ENCODE results near the gene ATG16L2.
"Not testable (repeated sequence)": the region's sequence is repeated elsewhere in the genome, so short reads cannot be mapped to it uniquely, and the experiment has no call there.

Gene ATG16L2

DNA sequence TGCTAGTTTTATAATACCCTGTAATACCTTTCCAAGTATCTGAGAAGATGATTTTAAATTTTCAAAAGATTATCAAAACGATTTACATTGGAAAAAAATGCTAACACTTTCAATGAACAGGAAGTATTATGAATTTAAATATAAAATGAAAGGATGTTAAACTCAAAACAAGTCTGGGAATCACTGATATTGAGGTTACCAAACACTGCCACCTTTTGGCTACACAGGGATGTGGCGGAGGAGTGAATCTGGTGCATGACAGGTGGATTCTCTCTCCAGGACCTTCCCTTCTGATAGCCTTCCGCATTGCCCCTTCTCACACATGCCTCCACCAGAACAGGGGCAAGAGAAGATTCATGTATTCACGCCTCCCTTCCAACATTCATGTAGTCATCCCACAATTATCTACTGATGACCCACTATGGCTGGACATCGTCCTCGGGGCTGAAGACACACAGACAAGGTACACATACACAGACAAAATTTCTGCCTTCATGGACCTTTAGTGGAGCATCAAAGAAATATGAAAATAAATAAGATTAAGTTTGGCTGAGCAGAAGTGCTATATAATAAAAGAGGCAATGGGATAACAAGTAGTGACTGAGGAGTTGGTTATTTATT lies 34.7 kb downstream of the ATG16L2 start:
- DNase-seq (ENCODE audit: low read depth), result no peak

DNA sequence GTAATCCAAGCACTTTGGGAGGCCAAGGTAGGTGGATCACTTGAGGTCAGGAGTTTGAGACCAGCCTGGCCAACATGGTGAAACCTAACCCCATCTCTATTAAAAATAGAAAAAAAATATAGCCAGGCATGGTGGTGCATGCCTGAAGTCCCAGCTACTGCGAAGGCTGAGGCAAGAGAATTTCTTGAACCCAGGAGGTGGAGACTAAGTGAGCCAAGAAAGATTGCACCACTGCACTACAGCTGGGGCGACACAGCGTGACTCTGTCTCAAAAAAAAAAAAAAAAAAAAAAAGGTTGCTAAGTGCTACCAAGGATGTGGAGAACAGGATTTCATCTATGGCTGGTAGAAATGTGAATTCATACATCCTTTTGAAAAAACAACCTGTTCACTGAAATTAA lies 36.6 kb downstream of the ATG16L2 start:
- no peak for DNase-seq (ENCODE audit: low read depth)

DNA sequence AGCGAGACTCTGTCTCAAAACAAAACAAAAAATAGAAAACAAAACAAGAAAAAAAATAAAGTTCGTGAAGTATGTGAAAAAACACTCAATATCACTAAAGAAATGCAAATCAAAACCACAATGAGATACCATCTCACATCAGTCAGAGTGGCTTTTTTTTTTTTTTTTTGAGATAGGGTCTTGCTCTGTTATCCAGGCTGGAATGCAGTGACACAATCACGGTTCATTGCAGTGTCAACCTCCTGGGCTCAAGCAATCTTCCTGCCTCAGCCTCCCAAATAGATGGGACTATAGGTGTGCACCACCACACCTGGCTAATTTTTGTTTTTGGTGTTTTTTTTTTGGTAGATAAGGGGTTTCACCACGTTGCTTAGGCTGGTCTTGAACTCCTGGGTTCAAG lies 37.5 kb downstream of the ATG16L2 start:
- DNase-seq (ENCODE audit: low read depth), result no peak

DNA sequence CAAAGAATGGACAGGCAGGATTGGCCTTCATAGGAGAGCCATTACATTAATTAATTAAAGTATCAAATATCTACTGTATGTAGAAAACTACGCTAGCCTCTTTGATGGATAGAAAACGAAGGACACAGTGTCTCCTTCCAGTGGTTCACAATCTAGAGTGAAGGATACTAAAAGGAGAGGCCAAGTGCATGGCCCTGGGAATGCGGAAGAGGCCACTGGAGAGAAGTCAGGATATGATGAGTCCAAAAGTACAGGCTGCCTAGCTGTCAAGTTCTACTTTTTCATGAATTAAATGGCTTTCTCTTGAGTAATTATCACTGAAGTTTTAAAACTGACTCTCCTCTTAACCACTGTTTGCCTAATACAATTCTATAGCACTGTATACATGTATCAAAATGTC lies 41.9 kb downstream of the ATG16L2 start:
- no peak for DNase-seq (ENCODE audit: low read depth)

DNA sequence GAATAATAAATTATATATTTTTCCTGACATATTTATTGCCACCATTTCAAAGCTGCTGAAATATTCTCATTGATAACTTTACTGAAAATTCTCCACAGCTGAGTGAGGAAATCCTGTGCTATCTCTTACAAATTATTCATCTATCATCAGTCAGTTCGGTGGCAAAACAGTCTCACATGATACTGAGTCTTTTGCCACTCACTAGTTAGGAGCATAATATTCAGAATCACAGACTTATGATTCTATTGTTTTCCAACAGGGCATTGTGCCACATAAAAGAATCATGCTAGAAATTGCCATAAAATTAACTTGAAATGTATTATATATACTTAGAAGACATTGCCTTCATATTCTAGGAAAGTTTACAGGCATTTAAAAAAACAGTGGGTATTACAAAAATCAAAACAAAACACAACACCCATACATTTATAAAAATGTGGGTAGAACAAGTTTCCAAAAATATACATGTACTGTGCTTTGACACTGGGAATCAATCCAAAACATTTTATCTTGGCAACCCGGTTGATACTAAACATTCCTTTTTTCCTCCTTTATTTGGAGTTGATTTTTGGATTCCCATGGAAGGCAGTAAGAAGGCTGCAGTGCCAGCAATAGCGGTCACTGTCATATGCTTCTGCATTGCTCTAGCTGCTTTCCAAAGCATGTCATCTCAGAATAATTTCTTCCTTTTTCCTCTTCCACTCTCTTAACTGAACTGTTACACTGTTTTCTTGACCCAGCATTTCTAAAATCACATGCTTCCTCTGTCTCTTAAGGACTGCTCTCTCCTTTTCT lies 42.5 kb downstream of the ATG16L2 start:
- no peak for DNase-seq (ENCODE audit: low read depth)

DNA sequence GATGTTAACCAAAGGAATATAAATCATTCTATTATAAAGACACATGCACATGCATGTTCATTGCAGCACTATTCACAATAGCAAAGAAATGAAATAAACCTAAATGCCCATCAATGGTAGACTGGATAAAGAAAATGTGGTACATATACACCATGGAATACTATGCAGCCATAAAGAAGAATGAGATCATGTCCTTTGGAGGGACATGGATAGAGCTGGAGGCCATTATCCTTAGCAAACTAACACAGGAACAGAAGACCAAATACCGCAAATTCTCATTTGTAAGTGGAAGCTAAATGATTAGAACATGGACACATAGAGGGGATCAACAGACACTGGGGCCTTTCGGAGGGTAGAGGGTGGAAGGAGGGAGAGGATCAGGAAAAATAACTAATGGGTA lies 44.1 kb downstream of the ATG16L2 start:
- DNase-seq (ENCODE audit: low read depth), result not testable (repeated sequence)

DNA sequence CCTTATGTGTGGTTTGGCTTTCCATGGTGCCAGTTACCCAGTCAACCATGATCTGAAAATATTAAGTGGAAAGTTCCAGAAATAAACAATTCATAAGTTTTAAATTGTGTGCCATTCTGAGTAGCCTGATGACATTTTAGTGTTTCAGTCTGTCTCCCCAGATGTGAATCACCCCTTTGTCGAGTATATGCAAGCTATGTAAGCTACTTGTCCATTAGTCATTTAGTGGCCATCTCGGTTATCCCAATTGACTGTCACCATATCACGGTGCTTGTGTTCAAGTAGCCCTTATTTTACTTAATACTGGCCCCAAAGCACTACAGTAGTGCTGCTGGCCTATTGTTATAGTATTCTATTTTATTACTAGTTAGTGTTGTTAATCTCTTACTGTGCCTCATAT lies 44.9 kb downstream of the ATG16L2 start:
- no peak for DNase-seq (ENCODE audit: low read depth)

DNA sequence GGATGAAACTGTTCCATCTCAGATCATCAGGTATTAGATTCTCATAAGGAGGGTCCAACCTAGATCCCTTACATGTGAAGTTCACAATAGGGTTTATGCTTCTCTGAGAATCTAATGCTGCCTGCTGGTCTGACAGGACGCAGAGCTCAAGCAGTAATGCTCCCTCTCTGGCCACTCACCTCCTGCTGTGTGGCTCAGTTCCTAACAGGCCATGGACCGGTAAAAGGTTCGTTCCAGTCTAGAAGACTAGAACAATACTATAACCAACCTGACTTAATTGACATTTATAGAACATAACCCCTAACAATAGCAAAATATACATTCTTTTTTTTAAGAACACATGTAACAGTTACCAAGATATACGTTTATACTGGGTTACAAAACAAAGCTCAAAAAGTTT lies 45.8 kb downstream of the ATG16L2 start:
- DNase-seq (ENCODE audit: low read depth), result no peak

DNA sequence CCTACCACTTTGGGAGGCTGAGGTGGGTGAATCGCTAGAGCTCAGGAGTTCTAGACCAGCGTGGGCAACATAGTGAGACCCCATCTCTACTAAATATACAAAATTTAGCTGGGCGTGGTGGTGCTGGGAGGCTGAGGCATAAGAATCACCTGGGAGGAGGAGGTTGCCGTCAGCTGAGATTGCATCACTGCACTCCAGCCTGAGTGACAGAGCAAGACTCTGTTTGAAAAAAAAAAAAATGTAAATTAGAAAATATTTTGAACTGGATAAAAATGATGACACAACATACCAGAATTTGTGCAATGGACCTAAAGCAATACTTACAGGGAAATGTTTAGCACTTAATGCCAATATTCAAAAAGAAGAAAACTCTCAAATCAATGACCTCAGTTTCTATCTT lies 46.4 kb downstream of the ATG16L2 start:
- no peak for DNase-seq (ENCODE audit: low read depth)

DNA sequence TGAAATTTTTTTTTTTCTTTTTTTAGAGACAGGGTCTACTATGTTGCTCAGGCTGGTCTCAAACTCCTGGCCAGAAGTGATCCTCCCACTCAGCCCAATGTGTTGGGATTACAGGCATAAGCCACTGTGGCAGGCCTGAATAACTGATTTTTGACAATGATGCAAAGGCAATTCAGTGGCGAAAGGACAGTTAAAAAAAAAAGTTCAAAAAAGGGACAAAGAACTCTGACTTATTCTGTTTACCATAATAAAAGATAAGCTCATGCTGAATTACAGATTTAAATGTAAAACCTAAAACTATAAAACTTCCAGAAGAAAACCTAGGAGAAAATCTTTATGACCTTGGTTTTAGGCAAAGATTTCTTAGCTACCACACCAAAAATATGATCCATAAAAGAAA lies 48.9 kb downstream of the ATG16L2 start:
- DNase-seq (ENCODE audit: low read depth), result no peak

DNA sequence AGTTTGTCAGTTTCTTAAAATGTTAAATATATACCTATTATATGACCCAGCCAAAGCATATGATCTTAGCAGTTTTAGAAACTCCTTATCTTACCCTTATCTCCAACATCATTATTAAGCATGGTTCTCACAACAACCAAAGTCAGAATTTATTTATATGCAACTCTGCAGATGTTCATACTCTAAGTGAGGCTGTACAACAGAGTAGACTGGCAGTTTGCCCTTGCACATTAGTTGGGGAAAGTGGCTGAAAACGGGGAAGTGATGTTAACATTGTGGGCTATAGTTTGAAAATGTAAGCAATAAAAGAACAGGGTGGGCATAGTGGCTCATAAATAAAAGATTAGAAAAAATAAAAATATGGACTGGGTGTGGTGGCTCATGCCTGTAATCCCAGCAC lies 49.7 kb downstream of the ATG16L2 start:
- DNase-seq (ENCODE audit: low read depth), result no peak

DNA sequence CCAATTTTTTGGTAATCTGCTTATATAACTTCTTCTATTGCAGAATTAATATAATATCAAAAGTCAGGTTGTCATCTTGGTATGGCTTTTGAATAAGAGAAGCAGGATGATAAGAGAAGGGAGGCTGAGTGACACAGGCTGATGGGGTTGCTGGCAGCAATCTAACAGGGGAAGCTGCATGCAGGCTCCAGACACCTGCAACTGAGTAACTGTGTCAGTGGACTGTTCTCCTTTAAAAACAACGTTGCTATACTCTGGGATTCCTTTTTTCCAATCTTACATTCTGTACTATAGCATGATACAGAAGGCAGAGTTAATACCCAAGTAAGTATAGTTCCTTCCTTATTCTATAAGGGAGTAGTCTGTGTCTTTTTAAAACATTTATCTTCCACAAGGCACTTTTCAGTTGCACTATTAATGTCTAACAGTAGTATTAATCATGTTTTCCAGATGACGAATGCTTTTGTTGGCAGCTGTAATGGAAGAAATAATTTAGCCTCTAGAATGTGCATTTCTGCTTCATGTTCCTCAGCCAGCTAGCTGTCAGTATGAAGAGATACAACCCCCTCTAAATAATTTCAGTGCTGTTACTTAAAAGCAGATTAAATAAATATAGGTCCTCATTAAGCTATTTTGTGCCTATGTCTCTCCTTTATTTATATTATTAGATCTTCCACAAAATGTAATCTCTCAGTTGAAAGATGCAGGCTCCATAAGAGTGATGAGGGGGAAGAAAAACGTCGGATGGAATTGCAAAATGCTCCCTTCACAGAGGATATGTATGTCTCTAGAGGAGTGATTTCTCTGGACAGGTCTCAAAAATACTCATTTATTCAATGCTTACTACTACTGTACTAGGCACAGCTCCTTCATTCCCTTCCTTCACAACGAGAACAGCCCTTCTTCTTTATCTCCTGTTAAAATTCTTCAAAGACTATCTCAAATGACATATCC lies 50.8 kb downstream of the ATG16L2 start:
- DNase-seq (ENCODE audit: low read depth), result no peak

DNA sequence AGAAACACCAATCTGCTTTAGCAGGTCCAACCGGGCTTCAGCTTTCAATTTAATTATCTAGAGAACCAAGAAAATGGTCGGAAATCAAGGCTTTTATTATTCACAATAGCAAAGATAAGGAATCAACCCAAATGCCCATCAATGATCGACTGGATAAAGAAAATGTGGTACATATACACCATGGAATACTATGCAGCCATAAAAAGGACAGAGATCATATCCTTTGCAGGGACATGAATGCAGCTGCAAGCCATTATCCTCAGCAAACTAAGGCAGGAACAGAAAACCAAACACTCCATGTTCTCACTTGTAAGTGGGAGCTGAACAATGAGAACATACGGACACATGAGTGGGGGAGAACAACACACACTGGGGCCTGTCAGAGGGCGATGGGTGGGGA lies 53.8 kb downstream of the ATG16L2 start:
- no peak for DNase-seq (ENCODE audit: low read depth)

DNA sequence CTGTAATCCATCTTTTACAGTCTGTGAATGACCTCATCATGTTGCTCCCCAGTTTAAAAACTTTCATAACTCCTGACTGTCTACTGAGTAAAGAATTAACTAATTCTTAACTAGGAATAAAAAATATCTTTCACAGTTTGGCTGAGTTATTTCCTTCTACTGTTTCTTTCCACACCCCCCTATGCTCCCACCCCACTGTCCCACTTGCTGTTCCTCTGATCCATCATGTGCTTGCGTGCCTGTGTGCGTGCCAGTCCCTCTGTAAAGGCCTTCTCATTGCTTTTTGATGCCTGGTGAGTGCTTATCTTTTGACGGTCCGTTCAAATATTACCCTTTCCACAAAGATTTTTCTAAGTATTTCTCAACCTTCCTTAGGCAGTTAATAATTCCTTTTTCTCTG lies 55.6 kb downstream of the ATG16L2 start:
- DNase-seq (ENCODE audit: low read depth), result no peak

DNA sequence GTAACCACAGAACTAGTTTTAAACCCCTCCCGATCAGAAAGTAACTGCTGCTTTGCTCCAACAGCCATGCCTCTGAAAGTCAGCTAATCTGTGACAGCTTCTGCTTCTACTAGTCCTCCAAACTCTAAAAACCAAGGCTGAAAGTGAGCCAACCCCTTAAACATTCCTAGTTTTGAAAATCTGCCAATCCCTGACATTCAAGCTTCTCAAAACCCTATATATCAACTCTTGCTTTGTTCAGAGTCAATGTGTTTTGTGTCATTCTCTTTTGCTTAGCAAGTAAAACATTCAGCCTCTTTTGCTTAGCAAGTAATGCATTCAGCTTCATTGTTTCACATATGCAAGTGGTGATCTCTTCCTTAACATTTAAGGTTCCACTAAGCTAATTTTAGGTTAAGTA lies 56.9 kb downstream of the ATG16L2 start:
- DNase-seq (ENCODE audit: low read depth), result no peak

DNA sequence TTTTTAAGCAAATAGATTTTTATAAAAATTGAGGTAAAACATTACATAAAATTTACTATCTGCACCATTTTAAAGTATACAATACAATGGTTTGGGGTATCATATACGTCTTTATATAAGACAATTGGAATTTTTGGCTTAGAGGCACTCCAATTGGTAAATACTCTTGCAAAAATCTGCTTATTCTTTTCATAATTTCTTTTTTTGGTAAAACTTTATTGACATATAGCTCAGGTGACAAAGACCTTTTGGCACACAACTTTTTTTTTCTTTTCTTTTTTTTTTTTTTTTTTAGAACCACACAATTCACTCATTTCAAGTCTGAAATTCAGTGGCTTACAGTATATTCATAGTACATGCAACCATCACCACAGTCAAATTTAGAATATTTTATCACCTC lies 57.8 kb downstream of the ATG16L2 start:
- DNase-seq (ENCODE audit: low read depth), result no peak

DNA sequence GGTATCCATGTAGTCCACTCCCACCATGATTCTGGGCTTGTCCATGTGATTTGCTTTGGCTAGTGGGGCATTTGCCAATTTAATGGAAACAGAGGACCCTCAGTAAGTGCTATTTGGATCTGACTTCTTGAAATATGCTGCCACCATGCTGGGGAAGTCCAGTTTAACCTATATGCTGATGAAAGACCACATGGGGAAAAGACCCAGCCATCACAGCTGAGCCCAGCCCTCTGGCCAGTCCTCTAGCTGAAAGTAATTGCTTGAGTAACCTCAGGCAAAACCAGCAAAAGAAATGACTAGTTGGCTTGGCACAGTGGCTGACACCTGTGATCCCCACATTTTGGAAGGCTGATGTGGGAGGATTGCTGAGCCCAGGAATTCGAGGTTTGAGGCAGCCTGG lies 61.5 kb downstream of the ATG16L2 start:
- DNase-seq (ENCODE audit: low read depth), result no peak

DNA sequence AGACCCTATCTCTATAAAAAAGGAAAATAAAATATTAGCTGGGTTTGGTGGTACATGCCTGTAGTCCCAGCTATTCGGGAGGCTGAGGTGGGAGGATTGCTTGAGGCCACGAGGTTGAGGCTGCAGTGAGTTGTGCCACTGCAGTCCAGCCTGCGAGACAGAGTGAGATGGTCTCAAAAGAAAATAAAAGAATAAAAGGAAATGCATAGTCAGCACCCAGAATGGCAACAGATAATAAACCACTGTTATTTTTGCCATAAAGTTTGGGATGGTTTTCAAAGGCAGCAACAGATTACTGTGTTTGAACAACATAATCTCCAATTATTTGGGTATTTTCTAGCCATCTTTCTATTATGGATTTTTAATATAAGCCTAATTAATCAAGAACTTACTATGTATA lies 61.9 kb downstream of the ATG16L2 start:
- no peak for DNase-seq (ENCODE audit: low read depth)
